NCI-H1417 treated with DMSO at 0.1 percent for 48 hours (cell line): ENCODE results near the gene HPSE2.
"Not testable (repeated sequence)": the region's sequence is repeated elsewhere in the genome, so short reads cannot be mapped to it uniquely, and the experiment has no call there.

ENCODE experiments used
- DNase-seq: peaks from one replicate; lab custom pipeline; 2025; lab: John Stamatoyannopoulos, UW

The HPSE2 gene

DNA sequence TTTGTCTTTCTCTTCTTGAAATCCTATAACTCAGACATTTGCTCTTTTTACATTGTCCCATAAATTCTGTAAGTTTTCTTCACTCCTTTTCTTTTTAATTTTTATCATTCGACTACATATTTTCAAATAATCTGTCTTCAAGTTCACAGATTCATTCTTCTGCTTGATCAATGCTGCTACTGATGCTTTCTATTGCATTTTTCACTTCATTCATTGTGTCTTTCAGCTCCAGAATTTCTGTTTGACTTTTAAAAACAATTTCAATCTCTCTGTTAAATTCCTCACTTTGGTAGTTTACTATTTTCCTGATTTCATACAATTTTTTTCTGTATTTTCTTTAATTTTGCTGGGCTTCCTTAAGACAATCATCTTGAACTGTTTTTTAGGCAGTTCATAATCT lies 230.4 kb downstream of the HPSE2 start:
- DNase-seq, result no peak

DNA sequence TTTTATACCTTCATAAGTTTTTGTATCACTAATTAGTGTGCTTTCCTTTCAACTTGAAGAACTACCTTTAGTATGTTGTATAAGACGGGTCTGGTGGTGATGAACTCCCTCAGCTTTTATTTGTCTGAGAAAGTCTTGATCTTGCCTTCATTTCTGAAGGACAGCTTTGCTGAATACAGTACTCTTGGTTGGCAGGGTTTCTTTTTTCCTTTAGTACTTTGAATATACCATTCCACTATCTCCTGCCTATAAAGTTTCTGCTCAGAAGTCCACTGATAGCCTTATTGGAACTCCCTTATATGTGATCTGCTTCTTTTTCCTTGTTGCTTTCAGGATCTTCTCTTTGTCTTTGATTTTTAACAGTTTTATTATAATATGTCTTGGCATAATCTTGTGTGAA lies 230.9 kb downstream of the HPSE2 start:
- no peak for DNase-seq

DNA sequence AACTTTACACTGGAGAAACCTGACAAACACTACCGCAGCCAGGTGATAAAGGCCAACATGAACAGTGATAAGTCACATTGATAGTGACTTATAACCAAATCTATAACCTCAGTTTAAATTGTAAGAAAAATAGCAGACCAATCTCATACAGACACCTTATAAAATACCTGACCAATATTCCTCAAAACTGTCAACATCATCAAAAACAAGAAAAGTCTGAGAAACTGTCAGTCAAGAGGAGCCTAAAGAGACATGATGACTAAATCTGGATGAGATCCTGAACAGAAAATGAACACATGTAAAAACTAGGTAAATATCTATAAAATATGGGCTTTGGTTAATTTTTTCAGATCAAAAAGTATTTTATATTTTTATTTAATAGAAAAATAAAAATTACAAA lies 233.3 kb downstream of the HPSE2 start:
- no peak for DNase-seq

DNA sequence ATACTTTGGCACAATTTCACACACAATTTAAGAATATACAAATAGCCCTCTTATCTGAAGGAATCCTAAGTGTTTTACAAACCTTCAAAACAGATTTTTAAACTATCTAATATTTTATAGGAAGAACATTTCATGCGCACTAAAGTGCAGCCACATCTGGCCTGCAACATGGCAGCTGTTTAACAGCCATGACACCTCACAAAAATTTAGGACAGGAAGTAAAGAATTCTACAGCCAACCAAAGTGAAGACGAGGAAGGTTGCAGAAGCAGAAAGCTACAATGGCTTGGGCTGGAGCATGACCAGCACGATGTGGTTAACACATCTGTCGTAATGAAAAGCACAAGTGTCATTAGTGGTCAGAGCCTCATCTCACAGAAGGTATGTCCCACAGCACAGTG lies 238.1 kb downstream of the HPSE2 start:
- DNase-seq, result no peak

DNA sequence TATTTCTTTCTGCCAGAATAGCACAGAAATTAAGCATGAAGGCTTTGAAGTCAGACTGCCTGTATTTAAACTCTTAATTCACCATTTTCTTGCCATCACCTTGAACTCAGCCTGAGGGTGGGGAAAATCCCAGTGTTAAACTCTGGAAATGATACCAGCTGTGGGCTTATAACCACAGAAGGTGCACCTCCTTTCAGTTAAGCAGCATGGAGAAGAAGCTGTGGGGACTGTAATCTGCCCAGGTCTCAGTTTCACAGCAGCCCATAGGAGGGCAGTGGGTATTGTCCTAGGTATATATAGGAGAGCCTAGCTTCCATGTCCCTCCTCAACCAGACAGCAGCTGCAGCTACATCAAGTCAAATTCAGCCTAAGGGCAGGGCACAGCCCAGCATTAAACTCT lies 241.6 kb downstream of the HPSE2 start:
- DNase-seq, result no peak

DNA sequence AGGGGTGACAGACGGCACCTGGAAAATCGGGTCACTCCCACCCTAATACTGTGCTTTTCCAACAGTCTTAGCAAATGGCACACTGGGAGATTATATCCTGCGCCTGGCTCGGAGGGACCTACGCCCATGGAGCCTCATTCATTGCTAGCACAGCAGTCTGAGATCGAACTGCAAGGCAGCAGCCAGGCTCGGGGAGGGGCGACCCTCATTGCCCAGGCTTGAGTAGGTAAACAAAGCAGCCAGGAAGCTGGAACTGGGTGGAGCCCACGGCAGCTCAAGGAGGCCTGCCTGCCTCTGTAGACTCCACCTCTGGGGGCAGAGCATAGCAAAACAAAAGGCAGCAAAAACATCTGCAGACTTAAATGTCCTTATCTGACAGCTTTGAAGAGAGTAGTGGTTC lies 251.9 kb downstream of the HPSE2 start:
- not testable (repeated sequence) for DNase-seq

DNA sequence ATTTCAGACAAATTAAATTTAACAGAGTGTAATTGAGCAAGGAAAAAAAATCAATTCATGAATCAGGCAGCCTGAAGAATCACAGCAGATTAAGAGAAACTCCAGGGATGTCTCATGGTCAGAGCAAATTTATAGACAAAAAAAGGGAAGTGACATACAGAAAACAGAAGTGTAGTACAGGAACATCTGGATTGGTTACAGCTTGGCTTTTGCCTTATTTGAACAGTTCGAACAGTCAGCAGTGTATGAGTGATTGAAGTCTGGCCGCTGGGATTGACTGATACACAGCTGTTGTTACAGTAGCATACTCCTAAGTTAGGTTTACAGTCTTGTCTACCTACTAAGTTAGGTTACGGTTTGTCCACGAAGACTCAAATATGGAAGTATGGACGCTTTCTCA lies 255.3 kb downstream of the HPSE2 start:
- DNase-seq, result no peak

DNA sequence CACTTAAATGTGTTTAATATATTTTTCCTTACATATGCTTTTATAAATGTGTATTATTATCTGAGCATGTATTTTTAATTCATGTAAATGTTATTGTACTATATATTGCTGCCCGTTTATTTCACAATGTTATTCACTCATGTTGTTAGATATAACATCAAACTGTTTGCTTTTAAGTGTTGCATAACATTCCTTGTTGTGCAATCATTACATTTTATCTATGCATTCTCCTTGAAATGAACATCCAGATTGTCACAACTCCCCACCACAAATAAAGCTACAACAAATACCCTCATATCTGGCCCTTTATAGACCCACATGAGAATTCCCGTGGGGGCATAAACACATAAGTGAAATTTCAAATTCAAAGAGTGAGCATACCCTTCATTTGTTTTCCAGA lies 264.2 kb downstream of the HPSE2 start:
- no peak for DNase-seq

DNA sequence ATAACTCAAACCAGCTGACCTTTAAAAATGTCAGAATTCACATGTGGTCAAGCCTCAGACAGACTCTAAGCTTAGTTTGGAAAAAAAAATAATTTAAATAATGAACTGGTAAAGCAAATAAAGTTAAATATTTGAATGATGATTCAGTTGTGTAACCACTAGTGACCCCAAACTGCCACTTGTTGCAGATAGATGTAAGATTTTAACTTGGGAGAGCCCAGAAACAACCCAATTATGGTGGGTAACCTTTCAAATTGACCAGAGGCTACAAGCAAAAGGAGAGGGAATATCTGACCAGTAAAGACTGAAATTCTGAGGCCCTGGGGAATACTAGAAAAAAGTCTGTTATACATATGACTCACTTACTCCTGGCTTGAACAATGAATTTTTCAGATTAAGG lies 268.1 kb downstream of the HPSE2 start:
- DNase-seq, result no peak

DNA sequence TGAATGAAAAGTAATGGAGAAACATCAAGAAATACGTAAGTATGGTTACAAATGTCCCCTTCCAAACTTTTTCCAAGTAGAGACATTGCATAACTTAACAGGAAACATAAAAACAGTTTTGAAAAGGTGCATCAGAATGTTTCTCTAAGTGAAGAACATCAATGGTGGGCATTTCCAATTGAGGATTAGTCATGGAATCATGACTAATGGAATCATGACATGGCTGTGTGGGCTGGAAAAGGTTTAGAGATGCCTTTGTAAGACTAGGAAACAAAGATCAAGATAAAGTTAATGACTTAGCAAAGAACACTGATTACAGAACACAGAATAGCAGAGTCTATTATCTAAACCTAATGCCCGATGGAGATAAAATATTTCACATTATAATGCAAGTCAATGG lies 272.0 kb downstream of the HPSE2 start:
- DNase-seq, result no peak

DNA sequence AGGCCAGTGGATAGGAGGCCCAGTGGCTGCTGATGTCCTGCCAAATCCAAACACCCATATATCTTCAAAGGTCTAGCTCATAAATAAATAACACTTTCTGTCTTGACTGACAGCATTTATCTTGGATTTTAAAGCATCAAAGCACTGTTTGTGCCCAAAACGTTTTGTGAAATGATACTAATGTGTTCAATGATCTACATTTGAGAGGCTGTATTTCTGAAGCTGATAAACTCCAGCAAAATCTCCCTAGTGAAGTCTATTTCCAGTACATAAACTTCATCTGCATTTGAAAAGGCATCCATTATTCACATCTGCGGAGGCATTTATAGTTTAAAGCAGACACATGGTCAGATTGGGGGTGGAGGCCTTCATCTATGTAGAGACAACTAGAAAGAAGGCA lies 276.3 kb downstream of the HPSE2 start:
- DNase-seq, result no peak

DNA sequence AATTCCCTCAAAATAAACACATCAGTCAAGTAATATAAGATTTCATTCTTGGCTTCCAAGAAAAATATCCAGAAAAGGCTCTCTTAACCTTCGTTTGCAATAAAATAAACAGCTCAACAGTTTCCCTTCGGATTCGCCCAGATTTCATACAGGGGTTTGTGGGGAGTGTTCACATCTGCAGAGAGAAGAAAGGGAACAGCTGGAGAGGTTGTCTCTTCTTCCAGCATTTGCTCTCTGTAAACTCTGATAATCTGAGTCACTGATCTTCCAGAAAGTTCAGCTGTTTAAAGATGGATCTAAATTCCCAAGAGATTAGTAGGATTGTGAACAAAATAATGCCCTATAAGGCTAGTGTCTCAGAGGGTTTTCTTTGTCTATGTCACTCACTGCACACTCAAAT lies 277.9 kb downstream of the HPSE2 start:
- DNase-seq, result no peak

DNA sequence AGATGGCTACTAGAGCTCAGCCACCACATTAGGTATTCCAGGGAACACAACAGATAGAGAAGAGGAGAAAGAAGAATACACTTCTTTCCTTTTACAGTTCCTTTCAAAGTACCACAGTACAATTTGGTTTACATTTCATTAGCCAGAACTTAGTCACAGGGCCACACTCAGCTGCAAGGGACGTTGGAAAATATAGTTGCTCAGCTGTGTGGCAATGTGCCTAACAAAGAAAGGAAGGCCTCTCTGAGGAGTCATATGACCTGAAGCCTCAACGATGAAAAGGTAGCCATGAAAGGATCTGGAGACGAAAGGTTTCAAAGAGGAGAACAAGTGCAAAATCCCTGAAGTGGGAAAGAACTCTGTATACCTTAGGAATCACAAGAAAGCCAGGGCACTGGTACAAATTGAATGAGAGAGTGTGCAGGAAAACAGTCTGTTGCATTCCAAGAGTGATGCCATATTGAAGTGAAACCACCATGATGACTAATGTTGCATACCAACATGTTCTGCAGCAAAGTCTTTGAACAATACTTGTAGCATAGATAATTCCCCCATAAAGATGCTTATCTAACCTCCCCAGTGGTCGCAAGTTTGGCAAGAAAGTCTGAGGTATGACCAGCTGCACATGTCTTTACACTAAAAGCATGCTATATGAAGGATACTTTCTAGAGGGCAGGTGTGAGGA lies 278.9 kb downstream of the HPSE2 start:
- DNase-seq, result no peak

DNA sequence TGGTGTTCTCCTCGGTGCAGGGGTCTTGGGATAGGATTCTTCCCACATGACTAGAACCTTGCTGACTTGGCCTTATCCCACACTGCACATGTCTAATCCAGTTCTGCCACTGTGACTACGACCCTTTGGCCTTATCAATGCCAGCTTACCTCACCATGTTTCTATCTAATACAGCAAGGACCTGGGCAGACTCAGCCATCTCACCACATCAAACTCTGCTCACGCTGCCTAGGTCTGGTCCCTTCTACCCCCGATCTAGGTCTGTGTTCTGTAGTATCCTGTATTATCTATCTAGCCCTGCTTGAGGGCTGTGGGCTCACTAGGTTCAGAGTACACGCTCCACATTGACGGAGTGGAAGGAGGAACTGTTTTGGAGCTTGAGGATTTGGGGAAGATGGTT lies 282.4 kb downstream of the HPSE2 start:
- DNase-seq, result no peak

DNA sequence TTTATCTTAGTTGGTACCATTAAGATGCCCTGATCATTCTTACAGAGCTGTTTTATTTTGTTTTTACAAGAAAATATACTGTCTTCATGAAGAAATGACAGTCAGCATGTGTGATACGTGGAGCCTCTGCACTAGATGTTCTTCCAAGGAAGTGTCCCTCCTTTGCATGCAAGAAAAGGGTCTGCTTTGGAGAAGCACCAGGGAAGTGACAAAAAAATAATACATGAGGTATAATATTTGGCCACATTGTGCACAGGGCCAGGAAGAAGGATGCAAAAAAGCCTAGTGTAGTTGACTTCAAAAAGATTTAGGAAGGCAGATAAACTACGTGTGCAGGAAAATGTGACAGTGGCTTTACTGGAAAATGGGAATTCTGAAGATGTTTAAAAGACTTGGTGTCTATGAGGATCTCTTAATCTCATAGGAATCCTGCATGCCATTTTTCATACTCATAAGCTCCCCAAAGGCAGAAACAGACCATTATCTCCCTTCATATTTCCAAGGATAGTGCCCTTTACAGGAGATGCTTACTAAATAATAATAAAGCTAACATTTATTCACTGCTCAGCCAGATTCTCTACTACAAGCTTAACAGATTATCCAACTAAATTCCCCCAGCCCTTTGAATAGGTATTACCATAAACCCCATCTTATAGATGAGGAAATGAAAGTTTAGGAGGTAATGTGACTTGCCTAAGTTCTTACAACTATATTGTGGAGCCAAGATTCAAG lies 284.2 kb downstream of the HPSE2 start:
- DNase-seq, result no peak

DNA sequence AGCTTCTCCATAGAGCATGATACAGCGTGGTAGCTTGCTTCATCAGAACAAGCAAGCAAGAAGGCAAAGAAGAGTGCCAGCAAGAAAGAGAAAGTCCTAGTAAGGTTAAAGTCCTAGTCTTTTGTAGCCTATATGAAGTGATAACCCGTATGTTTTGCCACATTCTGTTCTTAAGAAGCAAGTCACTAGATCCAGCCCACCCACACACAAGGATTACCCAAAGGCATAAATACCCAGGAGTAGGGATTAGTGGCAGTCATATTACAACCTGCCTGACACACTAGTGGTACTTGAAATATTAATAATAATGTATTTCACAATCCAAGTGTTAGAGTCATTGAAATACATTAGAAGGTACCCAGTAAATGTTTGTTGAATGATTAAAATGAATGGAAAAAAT lies 285.5 kb downstream of the HPSE2 start:
- DNase-seq, result no peak

DNA sequence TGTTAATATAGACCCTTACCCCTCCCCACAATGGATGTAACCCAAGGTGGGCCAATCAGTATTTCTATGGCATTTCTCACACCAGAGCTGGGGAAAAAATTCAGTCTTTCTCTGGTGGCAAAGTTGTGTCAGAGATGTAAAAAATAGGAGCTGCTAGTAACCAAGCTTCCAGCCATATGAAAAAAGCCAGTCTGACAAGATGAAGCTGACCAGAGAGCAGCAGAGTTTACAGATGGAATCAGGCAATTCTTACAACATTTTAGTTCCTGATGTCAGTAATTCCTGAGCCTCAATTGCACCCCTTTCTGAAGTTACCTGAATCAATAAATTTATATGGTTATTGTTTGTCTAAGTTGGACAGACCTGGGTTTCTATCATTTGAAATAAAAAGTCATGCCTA lies 286.3 kb downstream of the HPSE2 start:
- DNase-seq, result no peak

DNA sequence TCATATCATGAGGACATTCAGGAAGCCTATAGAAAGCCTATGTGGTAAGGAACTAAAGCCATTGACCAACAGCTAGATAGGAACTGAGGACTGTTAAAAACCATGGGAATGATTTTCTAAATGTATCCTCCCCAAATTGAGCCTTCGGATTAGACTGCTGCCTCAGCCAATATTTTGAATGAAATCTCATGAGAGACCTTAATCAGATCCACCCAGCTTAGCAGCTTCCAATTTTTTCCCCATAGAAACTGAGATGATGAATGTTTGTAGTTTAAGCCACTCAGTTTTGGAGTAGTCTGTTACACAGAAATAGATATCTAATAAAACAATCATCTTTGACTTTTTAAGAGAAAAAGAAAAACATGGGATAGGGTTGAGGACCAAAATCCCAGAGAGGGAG lies 292.0 kb downstream of the HPSE2 start:
- no peak for DNase-seq

DNA sequence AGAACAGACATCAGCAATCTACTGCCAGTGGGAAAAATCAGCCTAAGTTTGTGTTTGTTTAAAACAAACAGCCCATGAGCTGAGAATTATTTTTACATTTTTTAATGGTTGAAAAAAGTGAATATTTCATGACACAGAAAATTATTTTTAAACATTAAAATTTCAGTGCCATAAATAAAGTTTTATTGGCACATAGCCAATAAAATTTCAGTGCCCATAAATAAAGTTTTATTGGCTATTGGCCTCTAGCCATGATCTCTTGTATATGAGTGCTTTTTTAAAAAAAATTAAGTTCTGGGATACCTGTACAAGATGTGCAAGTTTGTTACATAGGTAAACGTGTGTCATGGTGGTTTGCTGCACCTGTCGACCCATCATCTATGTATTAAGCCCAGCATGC lies 305.9 kb downstream of the HPSE2 start:
- DNase-seq, result no peak

DNA sequence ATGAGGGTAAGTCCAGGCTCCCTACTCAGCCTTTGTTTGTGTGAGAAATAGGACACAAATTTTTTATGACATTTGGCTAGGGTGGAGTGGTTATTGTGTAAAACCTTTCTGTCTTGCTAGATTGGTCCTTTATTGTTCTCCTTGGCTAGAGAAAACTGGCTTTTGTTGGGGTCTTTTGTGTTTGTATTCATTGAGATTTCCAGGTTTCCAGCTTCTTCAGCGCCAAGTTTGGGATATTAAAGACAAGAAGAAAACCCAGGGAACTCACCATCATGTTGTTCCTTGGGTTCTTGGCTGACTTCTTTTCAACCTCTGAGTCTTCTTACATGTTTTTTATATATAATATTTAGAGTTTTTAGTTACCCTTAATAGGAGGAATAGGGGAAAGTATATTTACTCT lies 310.0 kb downstream of the HPSE2 start:
- DNase-seq, result no peak

DNA sequence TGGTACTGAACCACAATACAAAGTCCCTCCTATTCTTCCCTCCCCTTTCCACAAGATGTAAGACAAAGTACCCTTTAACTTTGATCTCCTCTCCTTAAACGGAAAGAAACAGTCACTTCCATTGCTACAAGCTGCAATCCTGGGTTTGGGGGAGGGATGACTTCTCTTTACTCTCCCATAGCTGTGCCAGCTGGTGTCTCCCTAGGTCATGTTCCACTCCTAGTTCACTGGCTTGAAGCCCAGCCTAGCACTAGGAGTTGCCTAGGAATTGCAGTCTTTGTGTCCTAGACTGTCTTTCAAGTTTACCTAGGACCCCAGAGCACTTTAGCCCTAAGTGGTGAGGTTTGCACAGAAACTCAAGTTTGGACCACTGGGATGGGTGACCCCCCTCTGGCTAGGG lies 311.1 kb downstream of the HPSE2 start:
- no peak for DNase-seq

DNA sequence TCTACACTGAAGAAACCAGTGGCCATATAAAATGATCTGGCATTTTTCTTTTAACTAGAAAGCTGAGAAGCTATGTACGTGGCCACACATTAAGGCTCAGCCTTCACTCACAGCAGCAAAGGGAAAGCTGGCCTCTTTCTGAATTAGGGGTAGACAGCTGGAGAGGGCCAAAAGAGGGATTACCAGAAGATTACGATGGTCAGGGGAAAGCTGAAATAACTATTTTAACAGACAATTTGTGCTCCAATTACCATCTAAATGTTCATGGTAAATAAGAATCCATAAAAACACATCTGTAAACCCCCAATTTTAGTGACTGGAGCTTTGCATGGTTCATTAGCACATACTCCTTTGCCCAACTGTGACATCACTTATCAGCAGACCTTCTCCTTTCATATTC lies 314.3 kb downstream of the HPSE2 start:
- DNase-seq, result no peak

DNA sequence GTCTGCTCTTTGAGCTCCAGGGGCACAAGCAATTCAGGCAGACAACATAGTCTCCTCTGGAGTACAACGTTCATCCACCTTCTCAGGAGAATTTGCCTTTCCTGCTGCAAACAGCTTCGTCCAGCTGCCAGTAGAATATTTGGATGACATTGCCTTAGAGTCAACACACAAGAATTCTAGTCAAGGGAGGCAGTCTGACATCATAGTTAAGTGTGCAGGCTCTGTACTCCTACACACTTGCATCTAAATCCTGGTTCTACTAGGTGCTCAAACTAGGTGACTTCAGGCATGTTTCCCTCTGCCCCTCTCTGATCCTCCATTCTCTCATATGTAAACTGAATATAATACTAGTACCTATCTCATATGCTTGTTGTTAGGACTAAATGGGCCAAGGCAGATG lies 314.8 kb downstream of the HPSE2 start:
- no peak for DNase-seq

DNA sequence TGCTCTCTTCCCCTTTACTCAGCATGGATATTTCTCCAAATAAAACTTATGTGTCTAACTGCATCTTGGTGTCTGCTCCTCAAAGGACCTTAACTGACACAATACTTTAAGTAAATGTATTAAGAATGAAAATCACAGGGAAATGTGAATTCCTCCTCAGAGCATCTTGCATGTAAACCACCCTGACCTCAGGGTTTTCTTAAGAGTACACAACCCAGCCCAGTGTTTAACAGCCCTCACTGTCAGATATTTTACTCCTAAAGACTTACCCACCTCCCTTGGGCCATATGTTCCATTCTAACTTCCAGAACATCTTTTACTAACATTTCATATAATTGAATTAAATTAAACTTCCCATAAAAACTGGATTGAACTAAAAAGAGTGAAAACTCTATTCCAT lies 315.3 kb downstream of the HPSE2 start:
- no peak for DNase-seq
